Ectodermal cell (in vitro differentiated cells): ENCODE data around the gene GPC6.

ENCODE experiments used
- H3K27ac ChIP-seq: 2 replicates; pipeline ENCODE4 v1.7.0; 2013; ENCODE audit warnings: mild to moderate bottlenecking, low read depth, low read length; ENCODE audit not compliant: insufficient read depth, poor library complexity, severe bottlenecking
- H3K27me3 ChIP-seq: 2 replicates; pipeline ENCODE4 v1.7.0; 2013; ENCODE audit warnings: mild to moderate bottlenecking, low read length; ENCODE audit not compliant: insufficient read depth, control insufficient read depth, poor library complexity, severe bottlenecking
- H3K36me3 ChIP-seq: one replicate; pipeline ENCODE4 v1.7.0; 2013; ENCODE audit warnings: low read length; ENCODE audit not compliant: control insufficient read depth, insufficient read depth
- H3K4me1 ChIP-seq: one replicate; pipeline ENCODE4 v1.7.0; 2013; ENCODE audit warnings: low read length; ENCODE audit not compliant: control insufficient read depth, insufficient read depth
- H3K4me3 ChIP-seq: 2 replicates; pipeline ENCODE4 v1.7.0; 2013; ENCODE audit warnings: low read depth, low read length, control low read depth; ENCODE audit not compliant: insufficient read depth
- H3K9me3 ChIP-seq: 2 replicates; pipeline ENCODE4 v1.7.0; 2013; ENCODE audit warnings: mild to moderate bottlenecking, low read length, moderate library complexity; ENCODE audit not compliant: control insufficient read depth
- WGBS, 2 experiments: methylation state at CpG; one replicate each; pipeline ENCODE4 v1.1.7; 2013; ENCODE audit warnings: missing lambda C conversion rate in 2 of 2; 5-methylcytosine and 5-hydroxymethylcytosine counted together

The GPC6 gene

GRCh38 chr13:93984052-93984451 is 757.4 kb downstream of the GPC6 start:
- no peaks in the 10 kb centered on the region for H3K36me3 ChIP-seq
- H3K4me1 ChIP-seq: no peaks in the 10 kb centered on the region
- 92% methylated on average over 1 of the region's 1 CpG; no CpG with 5 or more reads in 1 of the 2 experiments for WGBS, 2 experiments
- H3K27me3 ChIP-seq: no peaks in the 10 kb centered on the region
- H3K4me3 ChIP-seq: no peak overlapping the region
- no peak overlapping the region for H3K27ac ChIP-seq
- no peaks in the 10 kb centered on the region for H3K9me3 ChIP-seq

- H3K9me3 ChIP-seq: no peaks in the 10 kb centered on the region
- WGBS, 2 experiments: 62 to 65% methylated on average over 5 of the region's 5 CpGs
- H3K27me3 ChIP-seq: no peaks in the 10 kb centered on the region
Observed at GRCh38 chr13:93984876-93985275, 758.3 kb downstream of the GPC6 start.

GRCh38 chr13:93987458-93987857 is 760.9 kb downstream of the GPC6 start:
- H3K27me3 ChIP-seq: no peaks in the 10 kb centered on the region
- no peaks in the 10 kb centered on the region for H3K36me3 ChIP-seq
- no peaks in the 10 kb centered on the region for H3K9me3 ChIP-seq
- no peak overlapping the region for H3K27ac ChIP-seq
- no peaks in the 10 kb centered on the region for H3K4me1 ChIP-seq
- no peak overlapping the region for H3K4me3 ChIP-seq

More at GRCh38 chr13:93984876-93985275, 758.3 kb downstream of the GPC6 start:
- no peak overlapping the region for H3K4me3 ChIP-seq
- no peak overlapping the region for H3K27ac ChIP-seq
- no peaks in the 10 kb centered on the region for H3K4me1 ChIP-seq
- no peaks in the 10 kb centered on the region for H3K36me3 ChIP-seq

GRCh38 chr13:93991569-93991968 is 765.0 kb downstream of the GPC6 start:
- no peaks in the 10 kb centered on the region for H3K4me1 ChIP-seq
- H3K27ac ChIP-seq: no peak overlapping the region
- H3K27me3 ChIP-seq: no peaks in the 10 kb centered on the region
- H3K36me3 ChIP-seq: no peaks in the 10 kb centered on the region
- no peaks in the 10 kb centered on the region for H3K9me3 ChIP-seq
- no peak overlapping the region for H3K4me3 ChIP-seq

- no peaks in the 10 kb centered on the region for H3K9me3 ChIP-seq
- H3K4me3 ChIP-seq: no peak overlapping the region
- H3K27me3 ChIP-seq: no peaks in the 10 kb centered on the region
- H3K36me3 ChIP-seq: no peaks in the 10 kb centered on the region
- 96% methylated on average over 3 of the region's 3 CpGs; no CpG with 5 or more reads in 1 of the 2 experiments for WGBS, 2 experiments
- H3K27ac ChIP-seq: no peak overlapping the region
- no peaks in the 10 kb centered on the region for H3K4me1 ChIP-seq
Observed at GRCh38 chr13:93996481-93996880, 769.9 kb downstream of the GPC6 start.

- no peak overlapping the region for H3K4me3 ChIP-seq
- no peaks in the 10 kb centered on the region for H3K27me3 ChIP-seq
- WGBS, 2 experiments: 87 to 95% methylated on average over 6 of the region's 6 CpGs
- H3K4me1 ChIP-seq: no peaks in the 10 kb centered on the region
- H3K27ac ChIP-seq: no peak overlapping the region
- H3K9me3 ChIP-seq: no peaks in the 10 kb centered on the region
- no peaks in the 10 kb centered on the region for H3K36me3 ChIP-seq
Observed at GRCh38 chr13:94006296-94006695, 779.7 kb downstream of the GPC6 start.

GRCh38 chr13:94007072-94007471 is 780.5 kb downstream of the GPC6 start:
- no peak overlapping the region for H3K4me3 ChIP-seq
- WGBS, 2 experiments: 95 to 97% methylated on average over 5 of the region's 5 CpGs
- no peak overlapping the region for H3K27ac ChIP-seq
- no peaks in the 10 kb centered on the region for H3K27me3 ChIP-seq
- no peaks in the 10 kb centered on the region for H3K9me3 ChIP-seq
- H3K4me1 ChIP-seq: no peaks in the 10 kb centered on the region
- no peaks in the 10 kb centered on the region for H3K36me3 ChIP-seq

GRCh38 chr13:94009701-94010100 is 783.1 kb downstream of the GPC6 start:
- H3K27me3 ChIP-seq: no peaks in the 10 kb centered on the region
- no peaks in the 10 kb centered on the region for H3K9me3 ChIP-seq
- no peaks in the 10 kb centered on the region for H3K36me3 ChIP-seq
- H3K27ac ChIP-seq: no peak overlapping the region
- no peaks in the 10 kb centered on the region for H3K4me1 ChIP-seq
- 96 to 100% methylated on average over 4 of the region's 4 CpGs for WGBS, 2 experiments
- no peak overlapping the region for H3K4me3 ChIP-seq

GRCh38 chr13:94014461-94014860 is 787.9 kb downstream of the GPC6 start:
- Histone ChIP-seq H3K27me3 (no peaks in the 10 kb centered on the region), H3K36me3 (no peaks in the 10 kb centered on the region), H3K4me3 (no peak overlapping the region), H3K4me1 (no peaks in the 10 kb centered on the region), H3K9me3 (no peaks in the 10 kb centered on the region), H3K27ac (no peak overlapping the region)
- 87 to 91% methylated on average over 2 of the region's 2 CpGs for WGBS, 2 experiments

GRCh38 chr13:94020426-94020825 is 793.8 kb downstream of the GPC6 start:
- WGBS, 2 experiments: 89 to 93% methylated on average over 2 of the region's 2 CpGs

GRCh38 chr13:94020833-94021232 is 794.2 kb downstream of the GPC6 start:
- Histone ChIP-seq H3K4me3 (no peak overlapping the region), H3K27me3 (no peaks in the 10 kb centered on the region), H3K27ac (no peak overlapping the region)

More at GRCh38 chr13:94020426-94020825, 793.8 kb downstream of the GPC6 start:
- Histone ChIP-seq H3K36me3 (no peaks in the 10 kb centered on the region), H3K27ac (no peak overlapping the region), H3K9me3 (no peaks in the 10 kb centered on the region), H3K27me3 (no peaks in the 10 kb centered on the region), H3K4me1 (no peaks in the 10 kb centered on the region), H3K4me3 (no peak overlapping the region)

More at GRCh38 chr13:94020833-94021232, 794.2 kb downstream of the GPC6 start:
- Histone ChIP-seq H3K9me3 (no peaks in the 10 kb centered on the region), H3K36me3 (no peaks in the 10 kb centered on the region), H3K4me1 (no peaks in the 10 kb centered on the region)
